HG03066 (cell line): ENCODE measurements around the gene IQSEC2.

Source experiments
- ATAC-seq: cut with Tn5 transposase; IDR thresholded peaks from one replicate; pipeline ENCODE4 v1.9.1; 2021; ENCODE audit warnings: low read depth; ENCODE audit not compliant: unreplicated experiment

The IQSEC2 gene

GRCh38 chrX:53272808-53273337 is 8.5 kb downstream of the IQSEC2 start:
- ATAC-seq, result no peak

GRCh38 chrX:53269536-53270107 is 11.8 kb downstream of the IQSEC2 start:
- no peak for ATAC-seq

GRCh38 chrX:53268173-53268572 is 13.2 kb downstream of the IQSEC2 start:
- no peak for ATAC-seq

GRCh38 chrX:53266914-53267313 is 14.5 kb downstream of the IQSEC2 start:
- ATAC-seq, result no peak

GRCh38 chrX:53265771-53266574 is 15.4 kb downstream of the IQSEC2 start:
- ATAC-seq, result no peak

GRCh38 chrX:53263597-53264094 is 17.7 kb downstream of the IQSEC2 start:
- no peak for ATAC-seq

GRCh38 chrX:53262918-53263394 is 18.4 kb downstream of the IQSEC2 start:
- ATAC-seq, result no peak

- no peak for ATAC-seq
Measured at GRCh38 chrX:53262189-53262917, 19.0 kb downstream of the IQSEC2 start.

GRCh38 chrX:53261355-53261972 is 19.9 kb downstream of the IQSEC2 start:
- ATAC-seq, result no peak

DNA sequence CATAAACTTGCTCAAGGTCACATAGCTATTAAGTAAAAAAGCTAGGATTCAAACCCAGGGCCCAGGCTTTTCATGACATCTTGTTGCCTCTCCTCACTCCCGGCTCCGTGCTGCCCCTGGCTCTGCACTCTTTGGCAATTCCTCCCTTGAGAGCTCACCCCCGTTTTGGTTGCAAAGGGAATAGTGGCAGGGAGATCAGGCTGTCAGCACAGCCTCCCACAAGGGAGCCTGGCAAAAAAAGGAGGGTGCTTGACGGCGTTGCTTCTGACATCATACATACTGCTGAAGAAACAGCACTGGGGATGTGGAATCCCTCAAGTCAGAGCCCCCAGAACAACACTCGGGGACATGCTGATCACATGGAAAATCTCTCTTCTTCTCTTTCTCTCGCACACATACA is 20.5 kb downstream of the IQSEC2 start:
- no peak for ATAC-seq

GRCh38 chrX:53257670-53258423 is 23.5 kb downstream of the IQSEC2 start:
- no peak for ATAC-seq

- ATAC-seq, result no peak
Measured at GRCh38 chrX:53257166-53257565, 24.2 kb downstream of the IQSEC2 start.

DNA sequence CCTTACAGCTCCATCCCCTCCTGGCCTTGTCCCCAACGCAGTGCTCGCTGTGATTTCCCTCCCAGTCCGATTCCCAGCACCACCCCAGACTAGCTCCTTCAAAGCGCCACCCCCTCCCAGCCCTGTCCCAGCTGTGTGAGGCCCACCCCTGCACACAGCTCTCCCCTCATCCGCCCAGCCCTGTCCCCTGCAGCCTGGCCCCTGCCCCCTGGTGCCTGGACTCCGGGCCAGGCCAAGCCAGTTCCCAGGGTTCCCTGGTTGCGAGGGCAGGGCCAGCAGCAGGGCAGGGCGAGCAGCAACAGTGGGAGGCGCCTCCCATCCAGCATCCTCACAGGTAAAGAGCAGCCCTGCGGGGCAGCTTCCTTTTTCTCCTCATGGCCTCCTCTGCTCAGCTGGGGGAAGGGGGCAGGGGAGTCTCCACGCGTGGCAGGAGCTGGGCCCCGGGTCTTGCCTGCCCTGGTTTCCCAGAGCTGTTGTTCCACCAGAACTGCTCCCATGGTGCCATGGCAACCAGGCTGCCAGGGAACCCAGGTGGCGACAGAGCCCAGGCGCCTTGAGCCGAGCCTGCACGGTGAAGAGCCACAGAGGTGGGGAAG is 24.8 kb downstream of the IQSEC2 start:
- no peak for ATAC-seq

- no peak for ATAC-seq
Measured at GRCh38 chrX:53255738-53256191, 25.6 kb downstream of the IQSEC2 start.

- ATAC-seq, result no peak
Measured at GRCh38 chrX:53254570-53255461, 26.6 kb downstream of the IQSEC2 start.

DNA sequence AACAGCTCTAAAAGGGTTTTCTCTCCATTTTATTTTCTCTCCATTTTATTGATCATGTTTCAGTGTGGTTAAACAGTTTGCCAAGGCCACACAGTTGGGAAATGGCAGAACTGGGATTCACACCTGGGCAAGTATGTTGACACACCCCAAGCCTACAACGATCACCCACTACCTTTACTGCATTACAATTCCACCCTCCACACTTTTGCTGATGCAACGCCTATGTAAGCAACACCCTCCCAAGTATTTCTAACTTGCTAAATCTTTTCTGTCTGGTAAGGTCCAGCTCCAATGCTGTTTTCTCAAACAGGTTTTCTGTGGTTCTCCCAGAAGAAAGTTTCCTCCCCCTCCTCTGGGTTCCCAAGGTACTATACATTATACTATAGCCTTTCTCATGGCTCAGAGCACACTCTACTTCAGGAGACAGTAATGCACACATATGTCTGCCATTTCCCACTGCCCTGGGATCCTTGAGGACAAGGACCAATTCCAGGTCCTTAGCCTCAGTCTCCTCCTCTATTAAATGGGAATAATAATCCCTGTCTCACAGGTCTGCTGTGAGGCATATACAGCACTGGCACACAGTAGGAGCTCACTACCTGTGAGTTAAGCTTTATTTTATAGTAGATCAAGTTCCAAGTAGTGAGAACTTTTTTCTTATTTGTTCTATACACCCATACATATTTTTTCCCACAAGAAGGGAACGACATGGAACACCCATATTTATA is 27.9 kb downstream of the IQSEC2 start:
- ATAC-seq, result no peak

- no peak for ATAC-seq
Measured at GRCh38 chrX:53251307-53251706, 30.1 kb downstream of the IQSEC2 start.

- no peak for ATAC-seq
Measured at GRCh38 chrX:53250556-53250955, 30.8 kb downstream of the IQSEC2 start.
